B cell (primary cell): ENCODE results near the gene MCEMP1. TPM values are rescaled to one million over a fixed set of nuclear protein-coding genes. Genes with fewer than 3 reads are reported as not detected.

ENCODE experiments used
- ATAC-seq: fragments of 200-7000 bp; cut with Tn5 transposase; one replicate; pipeline ENCODE4 v1.10.0; 2021; ENCODE audit warnings: low read depth, mild to moderate bottlenecking, moderate number of reproducible peaks, moderate library complexity
- CTCF ChIA-PET: fragments of 350-600 bp; sonication (Branson Sonifier 250); formaldehyde crosslinking; loops from one replicate; lab custom pipeline; 2021; ENCODE audit warnings: antibody characterized with exemption, inconsistent platforms; lab: Charles Lee
- POLR2A ChIA-PET: fragments of 350-600 bp; sonication (Branson Sonifier 250); formaldehyde crosslinking; loops from one replicate; lab custom pipeline; 2021; ENCODE audit warnings: antibody characterized with exemption; lab: Charles Lee
- DNase-seq: peaks from one replicate; pipeline ENCODE4 v3.0.0; 2013
- H2AFZ ChIP-seq: 2 replicates; pipeline ENCODE4 v1.6.1; 2012; ENCODE audit warnings: mild to moderate bottlenecking, low read depth, low read length; ENCODE audit not compliant: insufficient read depth, poor library complexity, severe bottlenecking
- H3K27ac ChIP-seq, 2 donors: 1 replicate in 1 of 2; 2 replicates in 1 of 2; pipeline ENCODE4 v1.5.1; 2012 to 2013; ENCODE audit warnings: low read length in 2 of 2, mild to moderate bottlenecking in 2 of 2, moderate library complexity in 1 of 2
- H3K27me3 ChIP-seq, 4 experiments: fragments of 200-600 bp in 1 of 4; sonication (generic) in 1 of 4; replicated peaks in 1 of 4; 1 replicate in 2 of 4; 2 replicates in 2 of 4; pipeline versions ENCODE4 v1.6.1 to v1.7.0; 2013 to 2016; ENCODE audit warnings: low read length in 3 of 4, mild to moderate bottlenecking in 2 of 4, mixed read lengths in 1 of 4, moderate library complexity in 1 of 4; ENCODE audit not compliant: insufficient read depth in 4 of 4, control insufficient read depth in 3 of 4; ENCODE audit errors: control extremely low read depth in 1 of 4
- H3K36me3 ChIP-seq, 2 experiments: replicated peaks in 1 of 2; 1 replicate in 1 of 2; 2 replicates in 1 of 2; pipeline versions ENCODE4 v1.6.1 to v1.7.1; 2013; ENCODE audit warnings: low read length in 1 of 2; ENCODE audit not compliant: insufficient read depth in 2 of 2, control insufficient read depth in 1 of 2; ENCODE audit errors: control extremely low read depth in 1 of 2, extremely low read depth in 1 of 2
- H3K4me1 ChIP-seq, 2 donors: fragments of 200-600 bp in 1 of 2; sonication (generic) in 1 of 2; 1 replicate in 1 of 2; 2 replicates in 1 of 2; pipeline versions ENCODE4 v1.5.1 to v1.6.1; 2013 to 2017; ENCODE audit warnings: low read length in 2 of 2; ENCODE audit not compliant: control insufficient read depth in 2 of 2, insufficient read depth in 2 of 2
- H3K4me2 ChIP-seq: replicated peaks from 2 replicates; pipeline ENCODE3; 2012; ENCODE audit warnings: mild to moderate bottlenecking, low read depth, low read length; ENCODE audit not compliant: poor library complexity, severe bottlenecking
- H3K4me3 ChIP-seq, 5 experiments: fragments of 200-600 bp in 1 of 5; sonication (generic) in 1 of 5; 1 replicate in 3 of 5; 2 replicates in 2 of 5; pipeline versions ENCODE4 v1.5.1 to v1.7.0; 2011 to 2016; ENCODE audit warnings: low read length in 4 of 5, mild to moderate bottlenecking in 4 of 5, low read depth in 2 of 5, control low read depth in 1 of 5, moderate library complexity in 1 of 5; ENCODE audit not compliant: insufficient read depth in 1 of 5; ENCODE audit errors: control extremely low read depth in 1 of 5, extremely low read depth in 1 of 5
- H3K79me2 ChIP-seq: fragments of 200-600 bp; sonication (generic); one replicate; pipeline ENCODE4 v1.6.0; 2016; ENCODE audit warnings: low read length; ENCODE audit not compliant: control insufficient read depth, insufficient read depth
- H3K9ac ChIP-seq: fragments of 200-600 bp; sonication (generic); 2 replicates; pipeline ENCODE4 v1.6.1; 2017; ENCODE audit warnings: mild to moderate bottlenecking, low read length, moderate library complexity
- H3K9me3 ChIP-seq, 3 donors: one replicate each; pipeline versions ENCODE4 v1.6.1 to v1.7.1; 2013; ENCODE audit warnings: low read length in 2 of 3; ENCODE audit not compliant: control insufficient read depth in 2 of 3, insufficient read depth in 1 of 3; ENCODE audit errors: control extremely low read depth in 1 of 3
- H4K20me1 ChIP-seq: 2 replicates; pipeline ENCODE4 v1.6.0; 2012; ENCODE audit warnings: mild to moderate bottlenecking, low read length; ENCODE audit not compliant: insufficient read depth, control insufficient read depth, poor library complexity, severe bottlenecking
- H3K27ac Mint-ChIP-seq: one replicate; pipeline ENCODE4 v1.8.0; 2021; ENCODE audit warnings: mixed read lengths
- H3K27me3 Mint-ChIP-seq: one replicate; pipeline ENCODE4 v1.8.0; 2021; ENCODE audit warnings: mixed read lengths
- H3K4me1 Mint-ChIP-seq: one replicate; pipeline ENCODE4 v1.8.0; 2021; ENCODE audit warnings: mixed read lengths
- H3K4me3 Mint-ChIP-seq: one replicate; pipeline ENCODE4 v1.8.0; 2021; ENCODE audit warnings: mixed read lengths
- H3K9me3 Mint-ChIP-seq: one replicate; pipeline ENCODE4 v1.8.0; 2022; ENCODE audit warnings: mixed read lengths; ENCODE audit not compliant: insufficient read depth
- EZH2 ChIP-seq: IDR thresholded peaks from 2 replicates; pipeline ENCODE4 v1.6.1; 2012; ENCODE audit warnings: borderline replicate concordance, low read depth, mild to moderate bottlenecking, moderate library complexity, low read length; ENCODE audit not compliant: insufficient read depth, poor library complexity, severe bottlenecking
- WGBS: methylation state at CpG from one replicate; pipeline ENCODE4 v1.1.5; 2013; ENCODE audit warnings: missing lambda C conversion rate; ENCODE audit not compliant: insufficient coverage; 5-methylcytosine and 5-hydroxymethylcytosine counted together
- intact Hi-C: fragments of 100-400 bp; cut with micrococcal nuclease; formaldehyde crosslinking; loops from one replicate; pipeline ENCODE4 v1.10.0; 2022
- polyA plus RNA-seq: library from polyadenylated mRNA; depleted of rRNA; stranded (reverse); fragments of >200 nt; gene quantifications from 2 replicates; pipeline ENCODE4 v1.2.3, GENCODE V29; 2012
- total RNA-seq, 2 donors: library from RNA; stranded (reverse); fragments of 120-200 nt in 1 of 2; gene quantifications; 1 replicate in 1 of 2; 2 replicates in 1 of 2; pipeline versions ENCODE4 v1.2.3 to v1.2.4, GENCODE V29; 2013 to 2022
- TF ChIP-seq, protein P1 (sequence below): fragments of 200-600 bp; IDR thresholded peaks from one replicate; pipeline ENCODE4 v1.8.0; 2022; ENCODE audit warnings: antibody characterized with exemption, mild to moderate bottlenecking

Gene MCEMP1
- total and polyA plus RNA-seq, 2 donors (not counting 1 experiment from before 2014, with no cell fraction given), result 0.57 TPM; not detected in 1

GRCh38 chr19:7701654-7702457, 25.0 kb downstream of the MCEMP1 start, which contains the start of gene FCER2:
TSS of gene FCER2 (minus strand) at chr19:7702131. CDS start at chr19:7699760, 2,371 bp downstream.
- H3K4me1 Mint-ChIP-seq, result peaks cover 87% of the 10 kb centered on the region
- peak within 1 kb of the TSS; percentile 95 to 98 for H3K27ac ChIP-seq
- H3K27ac Mint-ChIP-seq, result peak within 1 kb of the TSS; percentile 100
- H3K9ac ChIP-seq, result peak within 1 kb of the TSS; percentile 59
- WGBS, result 0% methylated on average over 6 of the region's 20 CpGs
- H3K27me3 ChIP-seq, result no peaks in the 10 kb centered on the region
- H3K79me2 ChIP-seq, result peaks cover 85% of the 10 kb centered on the region
- TF ChIP-seq, protein P1, sequence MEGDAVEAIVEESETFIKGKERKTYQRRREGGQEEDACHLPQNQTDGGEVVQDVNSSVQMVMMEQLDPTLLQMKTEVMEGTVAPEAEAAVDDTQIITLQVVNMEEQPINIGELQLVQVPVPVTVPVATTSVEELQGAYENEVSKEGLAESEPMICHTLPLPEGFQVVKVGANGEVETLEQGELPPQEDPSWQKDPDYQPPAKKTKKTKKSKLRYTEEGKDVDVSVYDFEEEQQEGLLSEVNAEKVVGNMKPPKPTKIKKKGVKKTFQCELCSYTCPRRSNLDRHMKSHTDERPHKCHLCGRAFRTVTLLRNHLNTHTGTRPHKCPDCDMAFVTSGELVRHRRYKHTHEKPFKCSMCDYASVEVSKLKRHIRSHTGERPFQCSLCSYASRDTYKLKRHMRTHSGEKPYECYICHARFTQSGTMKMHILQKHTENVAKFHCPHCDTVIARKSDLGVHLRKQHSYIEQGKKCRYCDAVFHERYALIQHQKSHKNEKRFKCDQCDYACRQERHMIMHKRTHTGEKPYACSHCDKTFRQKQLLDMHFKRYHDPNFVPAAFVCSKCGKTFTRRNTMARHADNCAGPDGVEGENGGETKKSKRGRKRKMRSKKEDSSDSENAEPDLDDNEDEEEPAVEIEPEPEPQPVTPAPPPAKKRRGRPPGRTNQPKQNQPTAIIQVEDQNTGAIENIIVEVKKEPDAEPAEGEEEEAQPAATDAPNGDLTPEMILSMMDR, result no peak
- no peak for TF ChIP-seq EZH2
- peak; percentile 92 for DNase-seq
- H3K4me1 ChIP-seq, result peaks cover 88 to 97% of the 10 kb centered on the region in 2 donors
- peak within 1 kb of the TSS; percentile 9 to 77 (median 72) for H3K4me3 ChIP-seq
- ChIA-PET POLR2A (interaction anchor here (0.5 to 2.6 kb wide), 8 partner anchors 10 to 949 kb away, joined by 3 to 15 read pairs (median 5); partner anchors contain the start of gene TRAPPC5), CTCF (interaction anchor here (0.6 to 8.3 kb wide), 4 partner anchors 11 to 111 kb away, joined by 3 to 58 read pairs (median 30); partner anchors contain the start of gene TRAPPC5)
- H3K4me2 ChIP-seq, result peak within 1 kb of the TSS; percentile 72
- no peaks in the 10 kb centered on the region for H3K27me3 Mint-ChIP-seq
- H3K9me3 ChIP-seq, result peaks cover 0 to 6% (median 0%) of the 10 kb centered on the region in 3 donors
- H3K36me3 ChIP-seq, result peaks cover 0 to 24% of the 10 kb centered on the region in 2 experiments
- H2AFZ ChIP-seq, result peak within 1 kb of the TSS; percentile 45
- no peaks in the 10 kb centered on the region for H4K20me1 ChIP-seq
- peak within 1 kb of the TSS; percentile 89 for H3K4me3 Mint-ChIP-seq
- intact Hi-C loops, result loop anchor here (1.0 to 10.0 kb wide), 5 partner anchors 8 to 357 kb away; partner anchors contain the start of gene ARHGEF18
- peak; percentile 65 for ATAC-seq
- no peaks in the 10 kb centered on the region for H3K9me3 Mint-ChIP-seq
